PFSK-1 (cell line): ENCODE results near the gene PCDHGB5.

ENCODE experiments used
- FOXP2 ChIP-seq: optimal IDR thresholded peaks from 2 replicates; pipeline ENCODE3; 2011; ENCODE audit warnings: borderline replicate concordance, control low read depth, inconsistent platforms; ENCODE audit not compliant: insufficient read depth; ENCODE audit errors: extremely low read length, extremely low read depth
- POLR2AphosphoS5 ChIP-seq: IDR thresholded peaks from 2 replicates; pipeline ENCODE4 v1.6.1; 2012; ENCODE audit warnings: low read depth, mild to moderate bottlenecking, control low read depth, low read length, moderate library complexity
- SIN3A ChIP-seq: IDR thresholded peaks from 2 replicates; pipeline ENCODE4 v1.6.1; 2012; ENCODE audit warnings: mild to moderate bottlenecking, low read length, moderate library complexity, borderline replicate concordance; ENCODE audit not compliant: insufficient read depth
- TAF1 ChIP-seq: IDR thresholded peaks from 2 replicates; pipeline ENCODE4 v1.6.1; 2012; ENCODE audit warnings: low read length, control low read depth, borderline replicate concordance; ENCODE audit not compliant: insufficient read depth
- TF ChIP-seq, protein P1 (sequence below), 2 experiments: IDR thresholded peaks; 2 replicates each; pipeline versions ENCODE4 v1.6.1 to v1.8.0; 2011 to 2012; ENCODE audit warnings: low read depth in 2 of 2, low read length in 2 of 2, control low read depth in 1 of 2, inconsistent platforms in 1 of 2, mild to moderate bottlenecking in 1 of 2, moderate library complexity in 1 of 2; ENCODE audit not compliant: insufficient read depth in 1 of 2

DNA sequence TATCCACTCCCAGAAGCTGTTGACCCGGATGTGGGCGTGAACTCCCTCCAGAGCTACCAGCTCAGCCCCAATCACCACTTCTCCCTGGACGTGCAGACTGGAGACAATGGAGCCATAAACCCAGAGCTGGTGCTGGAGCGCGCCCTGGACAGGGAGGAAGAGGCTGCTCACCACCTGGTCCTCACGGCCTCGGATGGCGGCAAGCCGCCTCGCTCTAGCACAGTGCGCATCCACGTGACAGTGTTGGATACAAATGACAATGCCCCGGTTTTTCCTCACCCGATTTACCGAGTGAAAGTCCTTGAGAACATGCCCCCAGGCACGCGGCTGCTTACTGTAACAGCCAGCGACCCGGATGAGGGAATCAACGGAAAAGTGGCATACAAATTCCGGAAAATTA, 4.5 kb upstream of the PCDHGB5 start:
- TF ChIP-seq SIN3A = no peak
- TF ChIP-seq, protein P1, sequence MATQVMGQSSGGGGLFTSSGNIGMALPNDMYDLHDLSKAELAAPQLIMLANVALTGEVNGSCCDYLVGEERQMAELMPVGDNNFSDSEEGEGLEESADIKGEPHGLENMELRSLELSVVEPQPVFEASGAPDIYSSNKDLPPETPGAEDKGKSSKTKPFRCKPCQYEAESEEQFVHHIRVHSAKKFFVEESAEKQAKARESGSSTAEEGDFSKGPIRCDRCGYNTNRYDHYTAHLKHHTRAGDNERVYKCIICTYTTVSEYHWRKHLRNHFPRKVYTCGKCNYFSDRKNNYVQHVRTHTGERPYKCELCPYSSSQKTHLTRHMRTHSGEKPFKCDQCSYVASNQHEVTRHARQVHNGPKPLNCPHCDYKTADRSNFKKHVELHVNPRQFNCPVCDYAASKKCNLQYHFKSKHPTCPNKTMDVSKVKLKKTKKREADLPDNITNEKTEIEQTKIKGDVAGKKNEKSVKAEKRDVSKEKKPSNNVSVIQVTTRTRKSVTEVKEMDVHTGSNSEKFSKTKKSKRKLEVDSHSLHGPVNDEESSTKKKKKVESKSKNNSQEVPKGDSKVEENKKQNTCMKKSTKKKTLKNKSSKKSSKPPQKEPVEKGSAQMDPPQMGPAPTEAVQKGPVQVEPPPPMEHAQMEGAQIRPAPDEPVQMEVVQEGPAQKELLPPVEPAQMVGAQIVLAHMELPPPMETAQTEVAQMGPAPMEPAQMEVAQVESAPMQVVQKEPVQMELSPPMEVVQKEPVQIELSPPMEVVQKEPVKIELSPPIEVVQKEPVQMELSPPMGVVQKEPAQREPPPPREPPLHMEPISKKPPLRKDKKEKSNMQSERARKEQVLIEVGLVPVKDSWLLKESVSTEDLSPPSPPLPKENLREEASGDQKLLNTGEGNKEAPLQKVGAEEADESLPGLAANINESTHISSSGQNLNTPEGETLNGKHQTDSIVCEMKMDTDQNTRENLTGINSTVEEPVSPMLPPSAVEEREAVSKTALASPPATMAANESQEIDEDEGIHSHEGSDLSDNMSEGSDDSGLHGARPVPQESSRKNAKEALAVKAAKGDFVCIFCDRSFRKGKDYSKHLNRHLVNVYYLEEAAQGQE (IDR thresholded peaks at IDR 0.05; ENCODE audit: insufficient read depth in 1 of 2, low read depth in 2 of 2, low read length in 2 of 2) = no peak
- no peak for TF ChIP-seq TAF1
- no peak for TF ChIP-seq POLR2AphosphoS5
- no peak for TF ChIP-seq FOXP2
